Astrocyte (in vitro differentiated cells and primary cell): ENCODE data around the gene CPA2.

ENCODE experiments used
- EZH2 ChIP-seq: IDR thresholded peaks from 2 replicates; pipeline ENCODE4 v1.6.1; 2012; ENCODE audit warnings: mild to moderate bottlenecking, low read length, inconsistent platforms; ENCODE audit not compliant: insufficient read depth
- TF ChIP-seq, protein P1 (sequence below): IDR thresholded peaks from 2 replicates; pipeline ENCODE4 v1.5.1; 2011; ENCODE audit warnings: low read depth, mild to moderate bottlenecking, inconsistent platforms, low read length, moderate library complexity; ENCODE audit not compliant: insufficient read depth

DNA sequence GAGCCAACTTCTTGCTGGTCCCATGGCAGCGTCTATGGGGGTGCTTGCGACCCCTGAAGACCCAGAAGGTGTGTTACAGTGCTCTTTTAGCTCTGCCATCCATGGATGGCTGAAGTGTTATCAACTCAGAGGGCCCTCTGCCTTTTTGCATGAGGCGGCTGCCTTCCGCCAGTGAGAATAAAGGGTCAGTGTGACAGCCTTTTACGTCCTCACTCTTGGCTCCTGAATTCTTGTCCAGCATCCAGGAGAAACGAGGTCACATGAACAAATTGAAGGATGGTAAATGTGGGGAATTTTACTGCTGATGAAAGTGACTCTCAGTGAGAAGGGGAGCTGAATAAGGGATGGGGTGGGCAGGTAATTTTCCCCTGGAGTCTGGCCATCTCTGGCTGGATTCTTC, 34.9 kb upstream of the CPA2 start:
- TF ChIP-seq EZH2 = no peak
- TF ChIP-seq, protein P1, sequence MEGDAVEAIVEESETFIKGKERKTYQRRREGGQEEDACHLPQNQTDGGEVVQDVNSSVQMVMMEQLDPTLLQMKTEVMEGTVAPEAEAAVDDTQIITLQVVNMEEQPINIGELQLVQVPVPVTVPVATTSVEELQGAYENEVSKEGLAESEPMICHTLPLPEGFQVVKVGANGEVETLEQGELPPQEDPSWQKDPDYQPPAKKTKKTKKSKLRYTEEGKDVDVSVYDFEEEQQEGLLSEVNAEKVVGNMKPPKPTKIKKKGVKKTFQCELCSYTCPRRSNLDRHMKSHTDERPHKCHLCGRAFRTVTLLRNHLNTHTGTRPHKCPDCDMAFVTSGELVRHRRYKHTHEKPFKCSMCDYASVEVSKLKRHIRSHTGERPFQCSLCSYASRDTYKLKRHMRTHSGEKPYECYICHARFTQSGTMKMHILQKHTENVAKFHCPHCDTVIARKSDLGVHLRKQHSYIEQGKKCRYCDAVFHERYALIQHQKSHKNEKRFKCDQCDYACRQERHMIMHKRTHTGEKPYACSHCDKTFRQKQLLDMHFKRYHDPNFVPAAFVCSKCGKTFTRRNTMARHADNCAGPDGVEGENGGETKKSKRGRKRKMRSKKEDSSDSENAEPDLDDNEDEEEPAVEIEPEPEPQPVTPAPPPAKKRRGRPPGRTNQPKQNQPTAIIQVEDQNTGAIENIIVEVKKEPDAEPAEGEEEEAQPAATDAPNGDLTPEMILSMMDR = no peak
